HepG2 (cell line): ENCODE measurements around the gene BRCA2. TPM values are rescaled to one million over a fixed set of nuclear protein-coding genes. Genes with fewer than 3 reads are reported as not detected.

Source experiments
- ETV6 ChIP-seq: sonication (generic); formaldehyde crosslinking; conservative IDR thresholded peaks from 2 replicates; pipeline ENCODE4 v1.4.0; 2020; ENCODE audit warnings: missing genetic modification reagents
- FIP1L1 ChIP-seq: fragments of 200-400 bp; formaldehyde crosslinking; IDR thresholded peaks from 2 replicates; pipeline ENCODE4 v1.6.1; 2018; ENCODE audit warnings: low read depth, mild to moderate bottlenecking, low read length, moderate library complexity, borderline replicate concordance; ENCODE audit not compliant: insufficient read depth
- FOXJ3 ChIP-seq: sonication (generic); formaldehyde crosslinking; IDR thresholded peaks from 2 replicates; pipeline ENCODE4 v1.4.0; 2020; ENCODE audit warnings: missing genetic modification reagents, mild to moderate bottlenecking, borderline replicate concordance
- GATAD2A ChIP-seq: IDR thresholded peaks from 2 replicates; pipeline ENCODE4 v1.6.1; 2016
- GFI1 ChIP-seq: sonication (generic); formaldehyde crosslinking; IDR thresholded peaks from 2 replicates; pipeline ENCODE4 v1.5.0; 2020; ENCODE audit warnings: missing genetic modification reagents, mild to moderate bottlenecking, borderline replicate concordance
- GMEB2 ChIP-seq: IDR thresholded peaks from 2 replicates; pipeline ENCODE4 v1.6.1; 2016; ENCODE audit warnings: missing biosample characterization, missing genetic modification reagents, low read depth
- HIVEP1 ChIP-seq: sonication (generic); formaldehyde crosslinking; IDR thresholded peaks from 2 replicates; pipeline ENCODE4 v1.4.0; 2020; ENCODE audit warnings: mild to moderate bottlenecking, missing genetic modification reagents
- HOXD1 ChIP-seq: sonication (generic); formaldehyde crosslinking; IDR thresholded peaks from 2 replicates; pipeline ENCODE4 v1.5.0; 2020; ENCODE audit warnings: missing genetic modification reagents
- KMT2A ChIP-seq: sonication (generic); formaldehyde crosslinking; IDR thresholded peaks from 2 replicates; pipeline ENCODE4 v1.4.0; 2020; ENCODE audit warnings: missing genetic modification reagents
- NR2F2 ChIP-seq: IDR thresholded peaks from 2 replicates; pipeline ENCODE4 v1.6.1; 2012; ENCODE audit warnings: low read depth, inconsistent platforms, borderline replicate concordance
- RFX3 ChIP-seq: IDR thresholded peaks from 2 replicates; pipeline ENCODE4 v1.6.1; 2016; ENCODE audit warnings: missing biosample characterization, missing genetic modification reagents
- SALL2 ChIP-seq: sonication (generic); formaldehyde crosslinking; IDR thresholded peaks from 2 replicates; pipeline ENCODE4 v1.8.1; 2023; ENCODE audit warnings: mild to moderate bottlenecking, missing genetic modification reagents, inconsistent platforms
- TCF7L2 ChIP-seq: IDR thresholded peaks from 2 replicates; pipeline ENCODE4 v1.6.1; 2011; ENCODE audit warnings: mild to moderate bottlenecking, low read depth, low read length, moderate library complexity
- USF2 ChIP-seq, 2 experiments: sonication (generic) in 1 of 2; formaldehyde crosslinking in 1 of 2; IDR thresholded peaks; 2 replicates each; pipeline versions ENCODE4 v1.5.1 to v1.6.1; 2011 to 2020; ENCODE audit warnings: borderline replicate concordance in 1 of 2, low read depth in 1 of 2, low read length in 1 of 2, mild to moderate bottlenecking in 1 of 2, missing genetic modification reagents in 1 of 2, moderate library complexity in 1 of 2
- ZBTB7A ChIP-seq: sonication (generic); formaldehyde crosslinking; IDR thresholded peaks from 2 replicates; pipeline ENCODE4 v1.8.0; 2022; ENCODE audit warnings: mild to moderate bottlenecking, missing genetic modification reagents
- ZNF136 ChIP-seq: sonication (generic); formaldehyde crosslinking; IDR thresholded peaks from 2 replicates; pipeline ENCODE4 v1.8.1; 2022; ENCODE audit warnings: low read depth, mild to moderate bottlenecking, moderate library complexity, missing genetic modification reagents
- ZNF3 ChIP-seq: IDR thresholded peaks from 2 replicates; pipeline ENCODE4 v1.7.0; 2017; ENCODE audit warnings: inconsistent platforms
- ZNF329 ChIP-seq: sonication (generic); formaldehyde crosslinking; IDR thresholded peaks from 2 replicates; pipeline ENCODE4 v1.9.0; 2021; ENCODE audit warnings: low read depth, mild to moderate bottlenecking, missing genetic modification reagents
- ZNF34 ChIP-seq: sonication (generic); formaldehyde crosslinking; IDR thresholded peaks from 2 replicates; pipeline ENCODE4 v1.4.0; 2020; ENCODE audit warnings: mild to moderate bottlenecking, missing genetic modification reagents, borderline replicate concordance
- ZNF432 ChIP-seq: sonication (generic); formaldehyde crosslinking; IDR thresholded peaks from 2 replicates; pipeline ENCODE4 v1.5.0; 2020; ENCODE audit warnings: missing genetic modification reagents, mild to moderate bottlenecking, borderline replicate concordance
- ZNF543 ChIP-seq: sonication (generic); formaldehyde crosslinking; IDR thresholded peaks from 2 replicates; pipeline ENCODE4 v1.4.0; 2020; ENCODE audit warnings: mild to moderate bottlenecking, missing genetic modification reagents
- ZNF644 ChIP-seq: IDR thresholded peaks from 2 replicates; pipeline ENCODE4 v1.6.1; 2016; ENCODE audit warnings: low read depth
- ZNF652 ChIP-seq: IDR thresholded peaks from 2 replicates; pipeline ENCODE4 v1.6.1; 2016; ENCODE audit warnings: low read depth, borderline replicate concordance
- ZNF703 ChIP-seq: sonication (generic); formaldehyde crosslinking; IDR thresholded peaks from 2 replicates; pipeline ENCODE4 v1.5.1; 2020; ENCODE audit warnings: missing genetic modification reagents, mild to moderate bottlenecking, moderate library complexity, borderline replicate concordance
- ZNF782 ChIP-seq: sonication (generic); formaldehyde crosslinking; IDR thresholded peaks from 2 replicates; pipeline ENCODE4 v1.4.0; 2020; ENCODE audit warnings: missing genetic modification reagents, mild to moderate bottlenecking, borderline replicate concordance
- ZNF816 ChIP-seq: sonication (generic); formaldehyde crosslinking; IDR thresholded peaks from 2 replicates; pipeline ENCODE4 v1.8.0; 2022; ENCODE audit warnings: missing genetic modification reagents, mild to moderate bottlenecking, borderline replicate concordance
- polyA plus RNA-seq, 8 experiments: library from polyadenylated mRNA; depleted of rRNA in 3 of 8; stranded (reverse) in 7 of 8; unstranded in 1 of 8; fragments of >200 nt; fragmentation: Illumina TruSeq in 4 of 8; extraction: Trizol in 4 of 8; gene quantifications; 2 replicates each; pipeline versions ENCODE4 v1.2.1 to v1.2.3, GENCODE V29; 2011 to 2016; ENCODE audit warnings: low read depth in 4 of 8, missing spikeins in 1 of 8, mixed read lengths in 1 of 8; ENCODE audit not compliant: insufficient read depth in 1 of 8
- total RNA-seq, 5 experiments: library from RNA; depleted of rRNA; stranded (reverse); fragments of >200 nt; fragmentation: Illumina TruSeq; extraction: Trizol; gene quantifications; 2 replicates each; pipeline ENCODE4 v1.2.3, GENCODE V29; 2016; ENCODE audit warnings: low read depth in 1 of 5

BRCA2 gene
- total and polyA plus RNA-seq, 2 of the 13 experiments (the other 11 are each of a cell fraction or from before 2014, with no cell fraction given), result 3.1 to 24.6 TPM

GRCh38 chr13:32315238-32316027 lies at the start of gene BRCA2, which contains the start of gene ZAR1L (continued):
- TF ChIP-seq ZNF703 (CRISPR knock-in tag) (peak; percentile 71), ZNF34 (CRISPR knock-in tag) (no peak; the same call in 1 of the 2 replicates), ZNF644 (CRISPR knock-in tag) (no peak), RFX3 (CRISPR knock-in tag) (no peak), ETV6 (CRISPR knock-in tag) (no peak), ZNF432 (CRISPR knock-in tag) (0 out of 2 replicates have a peak, but pooled peaks have one; percentile 30), ZNF652 (CRISPR knock-in tag) (no peak), FIP1L1 (no peak), ZNF329 (CRISPR knock-in tag) (peak; percentile 28; the same call in 1 of the 2 replicates), NR2F2 (no peak), ZNF3 (CRISPR knock-in tag) (no peak), GATAD2A (peak; percentile 32; the same call in 1 of the 2 replicates), SALL2 (CRISPR knock-in tag) (no peak; the same call in 1 of the 2 replicates), ZNF816 (CRISPR knock-in tag) (0 out of 2 replicates have a peak, but pooled peaks have one; percentile 70), HIVEP1 (CRISPR knock-in tag) (no peak; the same call in 1 of the 2 replicates), HOXD1 (no peak), ZNF543 (peak; percentile 79), USF2 (IDR thresholded peaks at IDR 0.05; ENCODE audit: low read depth, low read length) (peak; percentile 94), USF2 (CRISPR knock-in tag; IDR thresholded peaks at IDR 0.05; ENCODE audit: borderline replicate concordance) (peak; percentile 99; the same call in 1 of the 2 replicates), GFI1 (CRISPR knock-in tag) (0 out of 2 replicates have a peak, but pooled peaks have one; percentile 23), TCF7L2 (no peak), FOXJ3 (0 out of 2 replicates have a peak, but pooled peaks have one; percentile 22), ZBTB7A (no peak), KMT2A (CRISPR knock-in tag) (peak; percentile 92), ZNF782 (CRISPR knock-in tag) (no peak), GMEB2 (CRISPR knock-in tag) (peak; percentile 98), ZNF136 (CRISPR knock-in tag) (no peak)
